ENCODE data around the gene STAT3.
"Not testable (repeated sequence)": the region's sequence is repeated elsewhere in the genome, so short reads cannot be mapped to it uniquely, and the experiment has no call there.

DNA sequence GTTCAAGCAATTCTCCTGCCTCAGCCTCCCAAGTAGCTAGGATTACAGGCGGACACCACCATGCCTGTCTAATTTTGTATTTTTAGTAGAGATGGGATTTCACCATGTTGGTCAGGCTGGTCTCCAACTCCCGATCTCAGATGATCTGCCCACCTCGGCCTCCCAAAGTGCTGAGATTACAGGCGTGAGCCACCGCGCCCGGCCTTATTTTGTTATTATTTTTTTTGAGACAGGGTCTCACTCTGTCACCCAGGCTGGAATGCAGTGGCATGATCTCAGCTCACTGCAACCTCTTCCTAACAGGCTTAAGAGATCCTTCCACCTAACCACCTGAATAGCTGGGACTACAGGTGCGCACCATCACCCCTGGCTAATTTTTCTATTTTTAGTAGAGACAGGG is 7.4 kb upstream of the STAT3 start:
- TF ChIP-seq, protein P1, sequence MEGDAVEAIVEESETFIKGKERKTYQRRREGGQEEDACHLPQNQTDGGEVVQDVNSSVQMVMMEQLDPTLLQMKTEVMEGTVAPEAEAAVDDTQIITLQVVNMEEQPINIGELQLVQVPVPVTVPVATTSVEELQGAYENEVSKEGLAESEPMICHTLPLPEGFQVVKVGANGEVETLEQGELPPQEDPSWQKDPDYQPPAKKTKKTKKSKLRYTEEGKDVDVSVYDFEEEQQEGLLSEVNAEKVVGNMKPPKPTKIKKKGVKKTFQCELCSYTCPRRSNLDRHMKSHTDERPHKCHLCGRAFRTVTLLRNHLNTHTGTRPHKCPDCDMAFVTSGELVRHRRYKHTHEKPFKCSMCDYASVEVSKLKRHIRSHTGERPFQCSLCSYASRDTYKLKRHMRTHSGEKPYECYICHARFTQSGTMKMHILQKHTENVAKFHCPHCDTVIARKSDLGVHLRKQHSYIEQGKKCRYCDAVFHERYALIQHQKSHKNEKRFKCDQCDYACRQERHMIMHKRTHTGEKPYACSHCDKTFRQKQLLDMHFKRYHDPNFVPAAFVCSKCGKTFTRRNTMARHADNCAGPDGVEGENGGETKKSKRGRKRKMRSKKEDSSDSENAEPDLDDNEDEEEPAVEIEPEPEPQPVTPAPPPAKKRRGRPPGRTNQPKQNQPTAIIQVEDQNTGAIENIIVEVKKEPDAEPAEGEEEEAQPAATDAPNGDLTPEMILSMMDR (IDR thresholded peaks at IDR 0.05): not testable (repeated sequence)
- not testable (repeated sequence) for TF ChIP-seq EZH2 (IDR thresholded peaks at IDR 0.05; ENCODE audit: borderline replicate concordance, insufficient read depth, low read depth, low read length, poor library complexity, severe bottlenecking)

Data from B cell (primary cell).